HepG2 (cell line): Measurements from ENCODE around the gene NFATC4. TPM values are rescaled to one million over a fixed set of nuclear protein-coding genes. Genes with fewer than 3 reads are reported as not detected.

Source experiments
- SRSF1 ChIP-seq: fragments of 200-400 bp; formaldehyde crosslinking; optimal IDR thresholded peaks from 2 replicates; pipeline ENCODE3; 2017; ENCODE audit warnings: mild to moderate bottlenecking, low read depth, low read length, moderate library complexity
- polyA plus RNA-seq, 8 experiments: library from polyadenylated mRNA; depleted of rRNA in 3 of 8; stranded (reverse) in 7 of 8; unstranded in 1 of 8; fragments of >200 nt; fragmentation: Illumina TruSeq in 4 of 8; extraction: Trizol in 4 of 8; gene quantifications; 2 replicates each; pipeline versions ENCODE4 v1.2.1 to v1.2.3, GENCODE V29; 2011 to 2016; ENCODE audit warnings: low read depth in 4 of 8, missing spikeins in 1 of 8, mixed read lengths in 1 of 8; ENCODE audit not compliant: insufficient read depth in 1 of 8
- total RNA-seq, 5 experiments: library from RNA; depleted of rRNA; stranded (reverse); fragments of >200 nt; fragmentation: Illumina TruSeq; extraction: Trizol; gene quantifications; 2 replicates each; pipeline ENCODE4 v1.2.3, GENCODE V29; 2016; ENCODE audit warnings: low read depth in 1 of 5
- TF ChIP-seq, protein P1 (sequence below), 2 experiments: fragments of 450-650 bp in 1 of 2; sonication (generic) in 1 of 2; formaldehyde crosslinking in 1 of 2; IDR thresholded peaks; 2 replicates each; pipeline versions ENCODE4 v1.6.1 to v1.8.0; 2016 to 2022; ENCODE audit warnings: antibody characterized with exemption in 1 of 2, mild to moderate bottlenecking in 1 of 2, missing genetic modification reagents in 1 of 2
- TF ChIP-seq, protein P2 (sequence below): sonication (generic); formaldehyde crosslinking; IDR thresholded peaks from 2 replicates; pipeline ENCODE4 v1.4.0; 2020; ENCODE audit warnings: missing genetic modification reagents, borderline replicate concordance
- TF ChIP-seq, protein P3 (sequence below): sonication (generic); formaldehyde crosslinking; IDR thresholded peaks from 2 replicates; pipeline ENCODE4 v1.5.0; 2020; ENCODE audit warnings: missing genetic modification reagents

NFATC4 gene
- total and polyA plus RNA-seq, 2 of the 13 experiments (the other 11 are each of a cell fraction or from before 2014, with no cell fraction given) = 0.04 to 0.15 TPM

DNA sequence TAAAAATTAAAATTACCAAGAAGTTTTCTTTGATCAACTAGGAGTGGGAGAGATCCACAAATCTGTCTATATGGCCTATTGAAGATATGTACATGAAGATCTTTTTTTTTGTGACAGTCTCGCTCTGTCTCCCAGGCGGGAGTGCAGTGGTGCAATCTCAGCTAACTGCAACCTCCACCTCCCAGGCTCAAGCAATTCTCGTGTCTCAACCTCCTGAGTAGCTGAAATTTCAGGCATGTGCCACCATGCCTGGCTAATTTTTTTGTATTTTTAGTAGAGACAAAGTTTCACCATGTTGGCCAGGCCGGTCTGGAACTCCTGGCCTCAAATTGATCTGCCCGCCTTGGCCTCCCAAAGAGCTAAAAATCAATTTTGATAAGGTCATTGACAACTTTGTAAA, 4.6 kb upstream of the NFATC4 start (continued):
- TF ChIP-seq, protein P1, sequence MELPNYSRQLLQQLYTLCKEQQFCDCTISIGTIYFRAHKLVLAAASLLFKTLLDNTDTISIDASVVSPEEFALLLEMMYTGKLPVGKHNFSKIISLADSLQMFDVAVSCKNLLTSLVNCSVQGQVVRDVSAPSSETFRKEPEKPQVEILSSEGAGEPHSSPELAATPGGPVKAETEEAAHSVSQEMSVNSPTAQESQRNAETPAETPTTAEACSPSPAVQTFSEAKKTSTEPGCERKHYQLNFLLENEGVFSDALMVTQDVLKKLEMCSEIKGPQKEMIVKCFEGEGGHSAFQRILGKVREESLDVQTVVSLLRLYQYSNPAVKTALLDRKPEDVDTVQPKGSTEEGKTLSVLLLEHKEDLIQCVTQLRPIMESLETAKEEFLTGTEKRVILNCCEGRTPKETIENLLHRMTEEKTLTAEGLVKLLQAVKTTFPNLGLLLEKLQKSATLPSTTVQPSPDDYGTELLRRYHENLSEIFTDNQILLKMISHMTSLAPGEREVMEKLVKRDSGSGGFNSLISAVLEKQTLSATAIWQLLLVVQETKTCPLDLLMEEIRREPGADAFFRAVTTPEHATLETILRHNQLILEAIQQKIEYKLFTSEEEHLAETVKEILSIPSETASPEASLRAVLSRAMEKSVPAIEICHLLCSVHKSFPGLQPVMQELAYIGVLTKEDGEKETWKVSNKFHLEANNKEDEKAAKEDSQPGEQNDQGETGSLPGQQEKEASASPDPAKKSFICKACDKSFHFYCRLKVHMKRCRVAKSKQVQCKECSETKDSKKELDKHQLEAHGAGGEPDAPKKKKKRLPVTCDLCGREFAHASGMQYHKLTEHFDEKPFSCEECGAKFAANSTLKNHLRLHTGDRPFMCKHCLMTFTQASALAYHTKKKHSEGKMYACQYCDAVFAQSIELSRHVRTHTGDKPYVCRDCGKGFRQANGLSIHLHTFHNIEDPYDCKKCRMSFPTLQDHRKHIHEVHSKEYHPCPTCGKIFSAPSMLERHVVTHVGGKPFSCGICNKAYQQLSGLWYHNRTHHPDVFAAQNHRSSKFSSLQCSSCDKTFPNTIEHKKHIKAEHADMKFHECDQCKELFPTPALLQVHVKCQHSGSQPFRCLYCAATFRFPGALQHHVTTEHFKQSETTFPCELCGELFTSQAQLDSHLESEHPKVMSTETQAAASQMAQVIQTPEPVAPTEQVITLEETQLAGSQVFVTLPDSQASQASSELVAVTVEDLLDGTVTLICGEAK (IDR thresholded peaks at IDR 0.05) = no peak
- TF ChIP-seq, protein P1 (CRISPR knock-in tag; IDR thresholded peaks at IDR 0.05) = no peak
- TF ChIP-seq, protein P2, sequence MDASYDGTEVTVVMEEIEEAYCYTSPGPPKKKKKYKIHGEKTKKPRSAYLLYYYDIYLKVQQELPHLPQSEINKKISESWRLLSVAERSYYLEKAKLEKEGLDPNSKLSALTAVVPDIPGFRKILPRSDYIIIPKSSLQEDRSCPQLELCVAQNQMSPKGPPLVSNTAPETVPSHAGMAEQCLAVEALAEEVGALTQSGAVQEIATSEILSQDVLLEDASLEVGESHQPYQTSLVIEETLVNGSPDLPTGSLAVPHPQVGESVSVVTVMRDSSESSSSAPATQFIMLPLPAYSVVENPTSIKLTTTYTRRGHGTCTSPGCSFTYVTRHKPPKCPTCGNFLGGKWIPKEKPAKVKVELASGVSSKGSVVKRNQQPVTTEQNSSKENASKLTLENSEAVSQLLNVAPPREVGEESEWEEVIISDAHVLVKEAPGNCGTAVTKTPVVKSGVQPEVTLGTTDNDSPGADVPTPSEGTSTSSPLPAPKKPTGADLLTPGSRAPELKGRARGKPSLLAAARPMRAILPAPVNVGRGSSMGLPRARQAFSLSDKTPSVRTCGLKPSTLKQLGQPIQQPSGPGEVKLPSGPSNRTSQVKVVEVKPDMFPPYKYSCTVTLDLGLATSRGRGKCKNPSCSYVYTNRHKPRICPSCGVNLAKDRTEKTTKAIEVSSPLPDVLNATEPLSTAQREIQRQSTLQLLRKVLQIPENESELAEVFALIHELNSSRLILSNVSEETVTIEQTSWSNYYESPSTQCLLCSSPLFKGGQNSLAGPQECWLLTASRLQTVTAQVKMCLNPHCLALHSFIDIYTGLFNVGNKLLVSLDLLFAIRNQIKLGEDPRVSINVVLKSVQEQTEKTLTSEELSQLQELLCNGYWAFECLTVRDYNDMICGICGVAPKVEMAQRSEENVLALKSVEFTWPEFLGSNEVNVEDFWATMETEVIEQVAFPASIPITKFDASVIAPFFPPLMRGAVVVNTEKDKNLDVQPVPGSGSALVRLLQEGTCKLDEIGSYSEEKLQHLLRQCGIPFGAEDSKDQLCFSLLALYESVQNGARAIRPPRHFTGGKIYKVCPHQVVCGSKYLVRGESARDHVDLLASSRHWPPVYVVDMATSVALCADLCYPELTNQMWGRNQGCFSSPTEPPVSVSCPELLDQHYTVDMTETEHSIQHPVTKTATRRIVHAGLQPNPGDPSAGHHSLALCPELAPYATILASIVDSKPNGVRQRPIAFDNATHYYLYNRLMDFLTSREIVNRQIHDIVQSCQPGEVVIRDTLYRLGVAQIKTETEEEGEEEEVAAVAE (CRISPR knock-in tag) = no peak
- TF ChIP-seq, protein P3, sequence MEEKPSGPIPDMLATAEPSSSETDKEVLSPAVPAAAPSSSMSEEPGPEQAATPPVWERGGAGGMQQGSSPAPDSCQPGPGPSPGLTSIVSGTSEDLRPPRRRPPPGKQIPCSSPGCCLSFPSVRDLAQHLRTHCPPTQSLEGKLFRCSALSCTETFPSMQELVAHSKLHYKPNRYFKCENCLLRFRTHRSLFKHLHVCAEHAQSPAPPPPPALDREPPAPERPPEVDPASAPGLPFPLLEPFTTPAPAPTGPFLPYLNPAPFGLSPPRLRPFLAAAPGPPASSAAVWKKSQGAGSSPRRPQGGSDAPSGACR = no peak
- TF ChIP-seq SRSF1 = no peak
